Measurements from ENCODE around the gene ZNF304.
"Not testable (repeated sequence)": the region's sequence is repeated elsewhere in the genome, so short reads cannot be mapped to it uniquely, and the experiment has no call there.

Gene ZNF304

DNA sequence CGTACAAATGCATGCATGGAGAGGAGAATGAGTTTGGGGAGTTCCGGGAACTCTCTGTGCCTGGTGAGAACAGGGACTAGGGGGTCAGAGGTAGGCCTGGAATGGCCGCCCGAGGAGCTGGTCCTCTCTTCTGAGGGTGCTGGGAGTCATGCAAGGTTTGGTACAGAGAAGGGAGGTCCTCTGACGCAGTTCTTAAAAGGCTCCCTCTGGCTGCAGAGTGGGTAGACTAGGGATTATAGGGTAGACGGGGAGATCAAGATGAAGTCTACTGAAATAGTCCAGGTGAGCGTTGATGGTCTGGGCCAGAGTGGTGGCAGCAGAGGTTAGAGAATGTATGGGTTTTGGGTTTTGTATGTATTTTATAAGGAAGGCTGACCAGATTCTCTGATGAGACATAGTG, 796 bp downstream of the ZNF304 start:
- FAIRE-seq, result peak; percentile 54
- no peak for DNase-seq (ENCODE audit: insufficient read length, low spot score)
- no peak for TF ChIP-seq TAF1 (IDR thresholded peaks at IDR 0.05; ENCODE audit: low read depth, low read length)
- no peak for TF ChIP-seq PAX5 (IDR thresholded peaks at IDR 0.05; ENCODE audit: insufficient read depth, low read length, severe bottlenecking)
- no peak for TF ChIP-seq POLR2A (IDR thresholded peaks at IDR 0.05; ENCODE audit: low read depth, low read length)
- TF ChIP-seq SPI1 (IDR thresholded peaks at IDR 0.05; ENCODE audit: low read depth, low read length), result no peak
- TF ChIP-seq POLR2AphosphoS5 (IDR thresholded peaks at IDR 0.05; ENCODE audit: low read depth, low read length), result no peak
- TF ChIP-seq POU2F2 (IDR thresholded peaks at IDR 0.05; ENCODE audit: low read depth, low read length), result no peak

DNA sequence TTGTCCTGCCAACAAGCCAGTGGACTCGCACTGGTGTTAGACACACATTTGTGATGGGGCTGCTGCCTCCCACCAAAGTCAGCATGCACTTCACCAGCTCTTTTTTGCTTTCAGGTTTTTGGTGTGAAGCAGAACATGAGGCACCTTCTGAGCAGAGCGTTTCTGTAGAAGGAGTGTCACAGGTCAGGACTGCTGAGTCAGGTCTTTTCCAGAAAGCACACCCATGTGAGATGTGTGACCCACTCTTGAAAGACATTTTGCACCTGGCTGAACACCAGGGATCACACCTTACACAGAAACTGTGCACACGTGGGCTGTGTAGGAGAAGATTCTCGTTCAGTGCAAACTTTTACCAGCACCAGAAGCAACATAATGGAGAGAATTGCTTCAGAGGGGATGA, 4.8 kb downstream of the ZNF304 start:
- DNase-seq (ENCODE audit: insufficient read length, low spot score) (no peak), FAIRE-seq (no peak)
- TF ChIP-seq PAX5 (IDR thresholded peaks at IDR 0.05; ENCODE audit: insufficient read depth, low read length, severe bottlenecking), result no peak
- TF ChIP-seq SPI1 (IDR thresholded peaks at IDR 0.05; ENCODE audit: low read depth, low read length), result no peak
- TF ChIP-seq POLR2A (IDR thresholded peaks at IDR 0.05; ENCODE audit: low read depth, low read length), result no peak
- TF ChIP-seq POU2F2 (IDR thresholded peaks at IDR 0.05; ENCODE audit: low read depth, low read length), result no peak
- TF ChIP-seq TAF1 (IDR thresholded peaks at IDR 0.05; ENCODE audit: low read depth, low read length), result no peak
- TF ChIP-seq POLR2AphosphoS5 (IDR thresholded peaks at IDR 0.05; ENCODE audit: low read depth, low read length), result no peak

DNA sequence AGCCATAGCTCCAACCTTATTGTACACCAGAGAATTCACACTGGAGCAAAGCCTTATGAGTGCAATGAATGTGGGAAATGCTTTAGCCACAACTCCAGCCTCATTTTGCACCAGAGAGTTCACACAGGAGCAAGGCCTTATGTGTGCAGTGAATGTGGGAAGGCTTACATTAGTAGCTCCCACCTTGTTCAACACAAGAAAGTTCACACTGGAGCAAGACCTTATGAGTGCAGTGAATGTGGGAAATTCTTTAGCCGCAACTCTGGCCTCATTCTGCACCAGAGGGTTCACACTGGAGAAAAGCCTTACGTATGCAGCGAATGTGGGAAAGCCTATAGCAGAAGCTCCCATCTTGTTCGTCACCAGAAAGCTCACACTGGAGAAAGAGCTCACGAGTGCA, 6.3 kb downstream of the ZNF304 start:
- no peak for FAIRE-seq
- no peak for TF ChIP-seq TAF1 (IDR thresholded peaks at IDR 0.05; ENCODE audit: low read depth, low read length)
- no peak for TF ChIP-seq POU2F2 (IDR thresholded peaks at IDR 0.05; ENCODE audit: low read depth, low read length)
- TF ChIP-seq PAX5 (IDR thresholded peaks at IDR 0.05; ENCODE audit: insufficient read depth, low read length, severe bottlenecking), result no peak
- no peak for DNase-seq (ENCODE audit: insufficient read length, low spot score)

DNA sequence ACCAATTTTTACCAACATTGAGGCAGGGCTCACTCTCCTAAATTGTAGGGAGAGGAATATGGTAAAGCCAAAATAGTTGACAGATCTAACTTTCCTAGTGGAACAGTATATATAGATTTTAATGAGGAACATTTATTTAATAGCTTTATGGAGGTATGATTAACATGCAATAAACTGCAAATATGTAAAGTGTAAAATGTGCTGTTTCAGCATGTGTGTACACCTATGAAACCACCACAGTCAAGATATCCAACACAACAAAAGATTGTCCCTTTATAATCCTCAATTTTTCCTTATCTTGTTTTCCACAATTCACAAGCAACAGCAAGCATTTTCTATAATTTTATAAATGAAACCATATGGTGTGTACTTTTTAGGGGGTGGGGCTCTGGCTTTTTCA, 8.2 kb downstream of the ZNF304 start:
- FAIRE-seq (no peak), DNase-seq (ENCODE audit: insufficient read length, low spot score) (no peak)
- no peak for TF ChIP-seq TAF1 (IDR thresholded peaks at IDR 0.05; ENCODE audit: low read depth, low read length)
- TF ChIP-seq POU2F2 (IDR thresholded peaks at IDR 0.05; ENCODE audit: low read depth, low read length), result no peak
- TF ChIP-seq POLR2AphosphoS5 (IDR thresholded peaks at IDR 0.05; ENCODE audit: low read depth, low read length), result no peak
- TF ChIP-seq SPI1 (IDR thresholded peaks at IDR 0.05; ENCODE audit: low read depth, low read length), result no peak
- TF ChIP-seq POLR2A (IDR thresholded peaks at IDR 0.05; ENCODE audit: low read depth, low read length), result no peak
- TF ChIP-seq PAX5 (IDR thresholded peaks at IDR 0.05; ENCODE audit: insufficient read depth, low read length, severe bottlenecking), result no peak

DNA sequence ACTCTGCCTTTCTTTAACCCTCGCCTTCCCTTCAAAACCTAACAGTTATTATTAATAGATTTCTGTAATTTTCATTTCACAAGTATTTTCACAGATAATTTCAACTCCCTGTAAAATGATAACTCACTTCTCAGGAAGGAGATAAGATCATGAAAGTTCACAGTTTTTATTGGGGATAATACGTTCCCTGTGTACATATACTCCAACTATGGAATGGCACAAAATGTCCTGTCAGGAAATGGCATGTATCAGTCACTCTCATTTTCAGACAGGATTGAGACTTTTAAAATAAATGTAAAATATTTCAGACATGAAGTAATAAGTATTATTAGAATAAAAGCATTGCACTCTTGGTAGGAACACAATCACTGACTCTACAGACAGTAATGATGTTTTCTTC, 11.3 kb downstream of the ZNF304 start:
- DNase-seq (ENCODE audit: insufficient read length, low spot score) (no peak), FAIRE-seq (no peak)

DNA sequence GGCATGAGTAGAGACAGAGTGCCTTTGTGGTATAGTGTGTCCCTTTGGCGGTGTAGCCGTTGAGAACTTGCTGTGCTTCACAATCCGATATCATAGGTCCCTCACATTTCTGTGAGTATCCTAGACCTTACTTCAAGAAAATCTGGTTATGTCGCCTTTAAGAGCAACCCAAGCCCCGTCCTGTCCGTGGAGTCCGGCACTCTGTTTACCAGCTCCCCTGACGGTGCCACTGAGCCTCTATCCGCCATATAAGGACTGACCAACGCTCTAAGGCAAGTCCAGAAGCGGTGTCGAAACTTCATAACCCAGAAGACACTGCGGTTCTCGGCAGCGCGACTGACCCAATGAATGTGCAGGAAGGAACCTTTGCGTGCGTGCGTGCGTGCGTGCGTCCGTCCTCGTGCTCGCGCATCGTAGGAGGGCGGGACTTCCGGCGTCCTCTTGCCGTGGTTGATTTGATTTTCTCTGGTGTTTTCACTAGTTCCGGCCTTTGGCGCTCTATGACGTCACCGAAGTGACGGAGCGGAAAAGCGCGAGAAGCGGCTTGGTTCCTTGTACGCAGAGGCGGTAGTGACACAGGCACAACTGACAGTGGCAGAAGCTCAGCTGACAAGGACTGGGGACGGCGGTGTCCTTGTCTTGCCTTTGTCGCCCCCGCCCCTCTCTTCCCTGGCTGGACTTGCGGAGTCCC, 12.1 kb downstream of the ZNF304 start, which contains the start of the genes TRAPPC2B and ZNF547:
TSS of gene TRAPPC2B (plus strand) at position 555 of the 691 bp plus-strand sequence. CDS start 1,283 bp downstream, outside the sequence.
TSS of gene ZNF547 (plus strand) at position 555 of the 691 bp plus-strand sequence. CDS start 5,005 bp downstream, outside the sequence.
- peak; percentile 90 for TF ChIP-seq POLR2A (IDR thresholded peaks at IDR 0.05; ENCODE audit: low read depth, low read length)
- peak; percentile 69; the same call in 1 of the 2 replicates for TF ChIP-seq TAF1 (IDR thresholded peaks at IDR 0.05; ENCODE audit: low read depth, low read length)
- no peak for TF ChIP-seq SPI1 (IDR thresholded peaks at IDR 0.05; ENCODE audit: low read depth, low read length)
- TF ChIP-seq POU2F2 (IDR thresholded peaks at IDR 0.05; ENCODE audit: low read depth, low read length), result peak; percentile 89
- TF ChIP-seq PAX5 (IDR thresholded peaks at IDR 0.05; ENCODE audit: insufficient read depth, low read length, severe bottlenecking), result peak; percentile 46
- peak; percentile 74 for TF ChIP-seq POLR2AphosphoS5 (IDR thresholded peaks at IDR 0.05; ENCODE audit: low read depth, low read length)

More for the DNA sequence above, 11.3 kb downstream of the ZNF304 start:
- TF ChIP-seq POU2F2 (IDR thresholded peaks at IDR 0.05; ENCODE audit: low read depth, low read length), result no peak
- no peak for TF ChIP-seq SPI1 (IDR thresholded peaks at IDR 0.05; ENCODE audit: low read depth, low read length)
- TF ChIP-seq POLR2A (IDR thresholded peaks at IDR 0.05; ENCODE audit: low read depth, low read length), result no peak
- no peak for TF ChIP-seq POLR2AphosphoS5 (IDR thresholded peaks at IDR 0.05; ENCODE audit: low read depth, low read length)
- no peak for TF ChIP-seq PAX5 (IDR thresholded peaks at IDR 0.05; ENCODE audit: insufficient read depth, low read length, severe bottlenecking)
- no peak for TF ChIP-seq TAF1 (IDR thresholded peaks at IDR 0.05; ENCODE audit: low read depth, low read length)

DNA sequence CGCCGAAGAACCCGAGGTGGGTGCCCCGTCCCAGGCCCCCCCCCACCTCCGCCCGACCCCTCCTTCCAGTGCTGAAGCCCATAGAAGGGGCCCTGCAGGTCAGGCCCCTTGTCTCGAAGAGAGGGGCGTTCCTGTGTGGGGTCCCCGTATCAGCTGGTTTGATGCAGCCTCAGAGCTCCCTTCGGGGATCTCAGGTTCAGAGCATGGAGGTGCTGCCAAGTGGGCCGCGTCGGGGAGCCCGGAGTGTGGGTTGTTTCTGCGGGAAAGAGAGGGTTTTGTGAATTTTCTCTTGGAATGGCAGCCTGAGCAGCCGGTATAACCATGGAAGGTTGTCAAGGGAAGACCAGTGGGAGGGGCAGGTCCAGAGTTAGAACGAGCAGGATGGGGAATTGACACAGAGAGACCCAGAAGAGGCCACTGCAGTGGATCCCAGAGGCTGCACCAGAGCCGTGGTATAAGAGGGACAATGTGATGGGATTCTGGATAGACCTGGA, 12.7 kb downstream of the ZNF304 start:
- no peak for DNase-seq (ENCODE audit: insufficient read length, low spot score)
- no peak for FAIRE-seq
- TF ChIP-seq POLR2A (IDR thresholded peaks at IDR 0.05; ENCODE audit: low read depth, low read length), result no peak
- TF ChIP-seq POLR2AphosphoS5 (IDR thresholded peaks at IDR 0.05; ENCODE audit: low read depth, low read length), result no peak
- TF ChIP-seq SPI1 (IDR thresholded peaks at IDR 0.05; ENCODE audit: low read depth, low read length), result no peak
- TF ChIP-seq POU2F2 (IDR thresholded peaks at IDR 0.05; ENCODE audit: low read depth, low read length), result no peak
- TF ChIP-seq PAX5 (IDR thresholded peaks at IDR 0.05; ENCODE audit: insufficient read depth, low read length, severe bottlenecking), result no peak
- TF ChIP-seq TAF1 (IDR thresholded peaks at IDR 0.05; ENCODE audit: low read depth, low read length), result no peak

More for the DNA sequence above, 12.1 kb downstream of the ZNF304 start, which contains the start of the genes TRAPPC2B and ZNF547:
- FAIRE-seq, result peak; percentile 100
- DNase-seq (ENCODE audit: insufficient read length, low spot score), result peak; percentile 83

DNA sequence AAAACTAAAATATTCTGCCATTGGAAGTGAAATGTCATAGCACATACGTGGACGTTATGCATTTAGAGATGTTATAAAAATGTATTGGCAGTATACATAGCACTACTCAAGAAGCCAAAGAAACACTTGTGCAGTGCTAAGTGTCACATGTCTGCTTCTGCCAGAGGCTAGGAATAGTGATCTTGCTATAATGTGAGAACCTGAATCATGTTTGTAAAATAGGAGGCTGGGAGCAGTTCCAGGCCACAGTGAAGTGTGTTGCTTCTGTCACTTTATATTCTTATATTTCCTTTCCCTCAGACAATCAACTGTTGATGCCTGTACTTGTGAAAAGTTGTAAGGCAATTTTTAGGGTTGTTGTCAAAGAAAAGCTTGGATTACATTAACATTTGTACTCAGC, 15.7 kb downstream of the ZNF304 start:
- DNase-seq (ENCODE audit: insufficient read length, low spot score), result no peak
- TF ChIP-seq POLR2AphosphoS5 (IDR thresholded peaks at IDR 0.05; ENCODE audit: low read depth, low read length) (no peak), TAF1 (IDR thresholded peaks at IDR 0.05; ENCODE audit: low read depth, low read length) (no peak), POU2F2 (IDR thresholded peaks at IDR 0.05; ENCODE audit: low read depth, low read length) (no peak), POLR2A (IDR thresholded peaks at IDR 0.05; ENCODE audit: low read depth, low read length) (no peak)
- no peak for FAIRE-seq

DNA sequence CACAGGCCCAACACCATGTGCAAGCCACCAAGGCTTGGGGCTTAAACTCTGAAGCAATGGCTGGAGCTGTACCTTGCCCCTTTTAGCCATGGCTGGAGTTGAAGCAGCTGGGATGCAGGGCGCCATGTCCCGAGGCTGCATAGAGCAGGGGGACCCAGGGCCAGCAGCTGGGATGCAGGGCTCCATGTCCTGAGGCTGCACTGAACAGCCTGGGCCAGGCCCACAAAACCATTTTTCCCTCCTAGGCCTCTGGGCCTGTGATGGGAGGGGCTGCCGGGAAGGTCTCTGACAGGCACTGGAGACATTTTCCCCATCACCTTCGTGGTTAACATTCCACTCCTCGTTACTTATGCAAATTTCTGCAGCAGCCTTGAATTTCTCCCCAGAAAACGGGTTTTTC, 23.1 kb downstream of the ZNF304 start:
- no peak for FAIRE-seq
- TF ChIP-seq SPI1 (IDR thresholded peaks at IDR 0.05; ENCODE audit: low read depth, low read length), result no peak
- TF ChIP-seq POLR2AphosphoS5 (IDR thresholded peaks at IDR 0.05; ENCODE audit: low read depth, low read length), result no peak
- no peak for TF ChIP-seq TAF1 (IDR thresholded peaks at IDR 0.05; ENCODE audit: low read depth, low read length)
- TF ChIP-seq POU2F2 (IDR thresholded peaks at IDR 0.05; ENCODE audit: low read depth, low read length), result no peak
- no peak for TF ChIP-seq PAX5 (IDR thresholded peaks at IDR 0.05; ENCODE audit: insufficient read depth, low read length, severe bottlenecking)
- no peak for TF ChIP-seq POLR2A (IDR thresholded peaks at IDR 0.05; ENCODE audit: low read depth, low read length)
- no peak for DNase-seq (ENCODE audit: insufficient read length, low spot score)

DNA sequence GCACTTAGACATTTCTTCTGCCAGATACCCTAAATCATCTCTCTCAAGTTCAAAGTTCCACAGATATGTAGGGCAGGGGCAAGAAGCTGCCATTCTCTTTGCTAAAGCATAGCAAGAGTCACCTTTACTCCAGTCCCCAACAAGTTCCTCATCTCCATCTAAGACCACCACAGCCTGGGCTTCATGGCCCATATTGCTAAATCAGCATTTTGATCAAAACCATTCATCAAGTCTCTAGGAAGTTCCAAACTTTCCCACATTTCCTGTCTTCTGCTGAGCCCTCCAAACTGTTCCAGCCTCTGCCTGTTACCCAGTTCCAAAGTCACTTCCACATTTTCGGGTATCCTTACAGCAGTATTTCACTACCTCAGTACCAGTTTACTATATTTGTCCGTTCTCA, 23.6 kb downstream of the ZNF304 start:
- not testable (repeated sequence) for FAIRE-seq; DNase-seq (ENCODE audit: insufficient read length, low spot score)
